ENCODE data around the gene ART5.
A peak's percentile ranks its signal among the peaks of the same experiment; 100 is the strongest.
"Not testable (repeated sequence)": the region's sequence is repeated elsewhere in the genome, so short reads cannot be mapped to it uniquely, and the experiment has no call there.

Gene ART5

DNA sequence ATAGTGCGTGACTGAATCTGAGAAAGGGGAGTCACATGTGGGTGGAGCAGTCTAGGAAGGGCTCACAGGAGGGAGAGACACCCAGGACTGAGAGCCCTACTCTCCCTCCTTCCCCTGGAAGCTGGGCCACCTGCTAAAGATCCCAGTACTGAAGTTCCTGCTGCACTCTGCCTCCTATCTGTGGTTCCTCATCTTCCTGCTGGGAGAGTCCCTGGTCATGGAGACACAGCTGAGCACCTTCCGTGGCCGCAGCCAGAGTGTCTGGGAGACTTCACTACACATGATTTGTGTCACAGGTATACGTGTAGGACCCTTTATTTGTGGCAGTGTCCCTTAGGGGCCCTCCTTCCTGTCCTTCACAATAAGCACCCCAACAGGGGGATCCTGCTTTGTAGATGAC lies 19.3 kb downstream of the ART5 start:
- DNase-seq (ENCODE audit: low read depth in 2 of 2): no peak

DNA sequence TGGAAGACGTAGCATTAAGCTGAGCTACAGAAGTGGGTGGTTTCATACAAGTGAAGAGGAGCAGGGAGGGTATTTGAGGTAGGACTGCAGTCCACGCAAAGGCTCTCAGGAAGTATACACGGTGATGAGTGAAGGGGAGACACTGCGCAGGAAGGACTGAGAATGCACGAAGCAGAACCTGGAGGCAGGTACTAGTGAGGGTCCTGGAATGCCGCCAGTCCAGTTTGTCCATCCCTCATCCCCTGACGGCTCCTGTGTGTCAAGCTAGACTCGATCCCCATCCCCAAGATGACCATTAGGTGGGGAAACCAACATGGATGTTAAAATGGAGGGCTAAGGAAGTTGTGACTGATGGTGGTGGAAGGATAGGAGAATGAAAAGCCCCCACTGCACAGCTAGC lies 23.8 kb downstream of the ART5 start:
- DNase-seq (ENCODE audit: low read depth in 2 of 2): no peak

DNA sequence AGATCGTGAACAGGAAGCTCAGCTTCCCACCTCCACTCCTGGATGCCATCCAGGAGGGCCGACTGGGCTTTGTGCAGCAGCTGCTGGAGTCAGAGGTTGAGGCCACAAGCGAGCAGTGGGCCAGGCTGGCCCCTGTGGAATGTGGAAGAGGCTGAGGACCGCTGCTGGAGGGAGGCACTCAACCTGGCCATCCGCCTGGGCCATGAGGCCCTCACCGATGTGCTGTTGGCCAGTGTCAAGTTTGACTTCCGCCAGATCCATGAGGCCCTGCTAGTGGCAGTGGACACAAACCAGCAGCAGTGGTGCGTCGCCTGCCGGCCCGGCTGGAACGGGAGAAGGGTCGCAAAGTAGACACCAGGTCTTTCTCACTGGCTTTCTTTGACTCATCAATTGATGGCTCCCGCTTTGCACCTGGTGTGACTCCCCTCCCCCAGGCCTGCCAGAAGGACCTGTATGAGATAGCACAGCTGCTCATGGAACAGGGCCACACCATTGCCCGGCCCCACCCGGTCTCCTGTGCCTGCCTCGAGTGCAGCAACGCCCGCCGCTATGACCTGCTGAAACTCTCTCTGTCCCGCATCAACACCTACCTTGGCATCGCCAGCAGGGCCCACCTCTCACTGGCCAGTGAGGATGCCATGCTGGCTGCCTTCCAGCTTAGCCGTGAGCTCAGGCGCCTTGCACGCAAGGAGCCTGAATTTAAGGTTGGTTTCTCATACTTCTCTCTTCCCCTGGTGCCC lies 24.9 kb downstream of the ART5 start:
- no peak for DNase-seq (ENCODE audit: low read depth in 2 of 2)

DNA sequence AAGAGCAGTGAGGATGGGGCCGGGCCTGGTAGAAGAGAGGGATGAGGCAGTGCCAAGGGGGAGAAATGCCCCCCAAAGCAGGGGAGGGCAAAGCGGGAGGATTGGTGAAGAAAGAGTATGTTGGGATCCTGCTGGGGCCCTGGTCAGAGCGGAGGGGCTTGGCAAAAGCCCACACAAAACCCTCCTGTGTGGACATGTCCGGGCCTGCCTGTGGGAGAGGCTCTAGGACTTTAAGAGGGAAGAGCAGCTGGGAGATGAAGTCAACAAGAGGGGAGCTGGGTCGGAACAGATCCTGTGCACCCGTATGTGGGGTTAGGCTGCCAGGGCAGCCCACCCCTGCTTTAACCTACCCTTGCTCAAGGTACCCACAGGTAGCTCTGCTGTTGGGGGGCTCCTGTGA lies 25.8 kb downstream of the ART5 start:
- DNase-seq (ENCODE audit: low read depth in 2 of 2): no peak

DNA sequence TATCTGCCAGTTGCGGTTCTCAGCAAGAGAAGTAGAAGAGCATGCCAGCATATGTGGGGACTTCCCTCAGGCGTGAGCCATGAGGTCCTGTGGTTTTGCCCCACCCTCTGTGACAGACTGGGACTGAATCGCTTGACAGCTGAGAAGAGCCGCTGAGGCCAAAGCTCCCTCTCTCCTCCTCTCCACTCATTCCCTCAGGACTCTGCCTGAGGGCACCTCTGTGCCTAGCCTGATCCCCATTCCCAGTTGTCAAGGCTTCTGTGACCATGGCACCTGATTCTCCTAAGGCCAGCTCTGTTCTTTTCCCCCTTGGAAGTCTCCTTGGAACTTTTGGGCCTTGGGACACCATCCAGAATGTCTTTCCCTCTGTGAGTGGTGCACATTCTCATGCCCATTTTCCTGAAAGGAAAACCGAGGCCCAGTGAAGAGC lies 27.0 kb downstream of the ART5 start:
- DNase-seq (ENCODE audit: low read depth in 2 of 2): peak; percentile 6 to 10

DNA sequence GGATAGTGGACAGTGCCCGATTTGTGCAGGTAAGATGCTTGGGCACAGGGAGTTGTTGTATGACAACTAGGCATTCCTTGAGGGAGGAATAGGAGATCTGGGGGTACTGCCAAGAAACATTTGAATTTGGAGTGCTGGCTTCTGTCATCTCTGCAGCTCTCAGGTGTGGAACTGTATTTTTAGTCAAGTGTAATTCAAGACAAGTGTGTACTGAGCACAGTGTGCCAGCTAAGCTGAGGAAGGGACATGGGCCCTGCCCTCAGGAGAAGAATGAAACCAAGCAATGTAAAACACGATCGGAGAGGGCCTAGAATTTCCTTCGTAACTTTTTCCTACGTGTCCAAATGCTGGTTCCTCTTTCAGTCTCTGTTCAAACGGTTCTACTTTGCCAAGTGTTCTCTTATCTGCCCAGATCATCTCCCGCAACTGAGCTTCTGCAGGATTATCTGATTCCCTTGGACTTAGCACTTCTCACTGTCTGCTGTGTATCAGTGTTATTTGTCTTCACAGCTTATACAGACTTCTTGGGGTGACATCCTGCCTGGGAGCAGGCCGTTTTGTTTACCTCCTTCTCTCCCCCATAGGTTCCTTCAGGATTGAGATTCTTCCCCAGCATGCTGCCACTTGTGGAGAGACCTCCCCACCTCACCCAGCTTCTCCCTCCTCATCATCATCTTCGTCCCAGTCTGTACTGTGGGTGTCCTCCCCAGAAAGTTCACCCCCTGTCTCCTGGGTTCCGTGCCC lies 27.6 kb downstream of the ART5 start:
- DNase-seq (ENCODE audit: low read depth in 2 of 2): no peak

- DNase-seq (ENCODE audit: low read depth in 2 of 2): no peak
Measured at GRCh38 chr11:3611976-3612678, 29.7 kb downstream of the ART5 start.

- no peak for DNase-seq (ENCODE audit: low read depth in 2 of 2)
Measured at GRCh38 chr11:3610846-3611245, 30.9 kb downstream of the ART5 start.

GRCh38 chr11:3609416-3610265 lies 32.2 kb downstream of the ART5 start:
- no peak for DNase-seq (ENCODE audit: low read depth in 2 of 2)

GRCh38 chr11:3605771-3606203 lies 36.0 kb downstream of the ART5 start:
- DNase-seq (ENCODE audit: low read depth in 2 of 2): no peak

DNA sequence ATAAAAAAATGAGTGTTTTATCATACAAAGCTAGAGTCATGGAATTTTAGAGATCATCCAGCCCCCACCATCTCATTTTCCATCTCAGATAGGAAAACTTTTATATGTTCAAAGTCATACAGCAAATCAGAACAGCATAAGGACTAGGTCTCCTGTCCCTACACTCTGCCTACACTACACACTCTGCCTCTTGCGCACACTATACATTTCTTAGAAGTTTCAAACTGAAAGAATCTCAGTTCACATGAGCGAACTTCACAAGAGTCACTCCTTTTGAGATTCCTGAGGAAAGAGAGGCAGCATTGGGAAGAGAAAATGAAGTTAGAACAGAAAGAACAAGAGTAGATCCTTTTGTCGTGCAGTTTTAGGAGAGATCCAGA lies 36.5 kb downstream of the ART5 start:
- no peak for DNase-seq (ENCODE audit: low read depth in 2 of 2)

DNA sequence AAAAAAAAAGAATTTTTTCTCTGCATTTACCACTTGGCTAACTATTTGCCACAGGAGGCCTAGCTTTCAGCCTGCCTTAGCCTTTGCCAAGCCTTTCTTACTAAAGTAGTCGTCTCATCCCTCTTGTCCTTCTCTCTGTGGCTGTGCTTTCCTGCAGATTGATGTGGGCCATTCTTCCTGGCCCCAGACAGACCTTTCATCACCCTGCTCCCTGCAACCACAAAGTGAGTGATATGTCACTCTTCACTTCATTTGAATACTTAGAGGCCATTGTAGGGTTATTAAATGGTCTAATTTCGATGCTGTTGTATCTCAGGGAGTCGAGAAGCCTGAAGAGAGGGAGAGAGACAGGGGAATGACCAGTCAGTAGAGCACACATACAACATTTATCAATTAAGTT lies 37.6 kb downstream of the ART5 start:
- no peak for DNase-seq (ENCODE audit: low read depth in 2 of 2)

GRCh38 chr11:3600201-3600600 lies 41.6 kb downstream of the ART5 start:
- DNase-seq (ENCODE audit: low read depth in 2 of 2): not testable (repeated sequence)

DNA sequence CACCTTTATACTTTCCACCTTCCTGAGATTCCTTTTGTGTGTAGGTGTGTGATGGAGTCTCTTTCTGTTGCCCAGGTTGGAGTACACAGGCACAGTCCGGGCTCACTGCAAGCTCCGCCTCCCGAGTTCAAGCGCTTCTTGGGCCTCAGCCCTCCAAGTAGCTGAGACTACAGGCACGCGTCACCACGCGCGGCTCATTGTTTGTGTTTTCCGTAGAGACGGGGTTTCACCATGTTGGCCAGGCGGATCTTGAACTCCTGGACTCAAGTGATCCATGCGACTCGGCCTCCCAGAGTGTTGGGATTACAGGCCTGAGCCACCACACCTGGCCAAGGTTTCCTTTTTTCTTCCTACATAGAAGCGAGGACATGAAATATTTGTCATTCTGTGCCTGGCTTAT lies 44.0 kb downstream of the ART5 start:
- not testable (repeated sequence) for DNase-seq (ENCODE audit: low read depth in 2 of 2)

- not testable (repeated sequence) for DNase-seq (ENCODE audit: low read depth in 2 of 2)
Measured at GRCh38 chr11:3591326-3591725, 50.5 kb downstream of the ART5 start.

GRCh38 chr11:3590193-3590592 lies 51.6 kb downstream of the ART5 start:
- DNase-seq (ENCODE audit: low read depth in 2 of 2): not testable (repeated sequence)

GRCh38 chr11:3588776-3589175 lies 53.0 kb downstream of the ART5 start:
- not testable (repeated sequence) for DNase-seq (ENCODE audit: low read depth in 2 of 2)
